GM19372 (cell line): Measurements from ENCODE around the gene FBXO24.

Source experiments
- ATAC-seq: cut with Tn5 transposase; IDR thresholded peaks from one replicate; pipeline ENCODE4 v1.9.1; 2021; ENCODE audit warnings: mild to moderate bottlenecking, low read depth, moderate library complexity; ENCODE audit not compliant: unreplicated experiment

The FBXO24 gene

DNA sequence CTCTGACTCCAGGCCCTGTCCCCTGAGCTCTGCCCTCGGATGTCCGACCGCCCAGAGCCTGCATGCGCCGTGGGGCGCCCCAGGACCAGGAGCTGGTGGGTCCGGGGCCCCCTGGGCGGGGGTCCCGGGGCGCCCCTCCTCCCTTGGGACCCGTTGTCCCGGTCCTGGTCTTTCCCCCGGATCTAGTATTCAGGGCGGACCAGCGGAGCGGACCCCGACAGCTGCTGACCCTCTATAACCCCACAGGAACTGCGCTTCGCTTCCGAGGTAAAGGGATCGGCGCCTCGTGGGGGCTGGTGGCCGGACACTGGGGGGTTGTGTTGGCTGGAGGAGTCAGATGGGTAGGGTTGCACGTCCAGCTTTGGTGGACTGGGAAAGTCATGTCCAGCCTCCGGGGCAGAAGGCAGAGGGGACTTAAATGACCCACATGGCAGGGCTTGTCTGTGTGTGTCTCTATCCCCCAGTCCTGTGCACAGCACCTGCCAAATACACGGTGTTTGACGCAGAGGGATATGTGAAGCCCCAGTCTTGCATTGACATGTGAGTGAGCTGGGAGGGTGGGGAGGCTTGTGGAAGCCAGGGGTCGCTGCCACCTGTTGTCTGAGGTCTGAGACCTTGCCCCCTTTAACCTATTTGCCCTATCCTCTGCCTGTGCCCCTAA lies 26.7 kb downstream of the FBXO24 start:
- ATAC-seq = no peak

DNA sequence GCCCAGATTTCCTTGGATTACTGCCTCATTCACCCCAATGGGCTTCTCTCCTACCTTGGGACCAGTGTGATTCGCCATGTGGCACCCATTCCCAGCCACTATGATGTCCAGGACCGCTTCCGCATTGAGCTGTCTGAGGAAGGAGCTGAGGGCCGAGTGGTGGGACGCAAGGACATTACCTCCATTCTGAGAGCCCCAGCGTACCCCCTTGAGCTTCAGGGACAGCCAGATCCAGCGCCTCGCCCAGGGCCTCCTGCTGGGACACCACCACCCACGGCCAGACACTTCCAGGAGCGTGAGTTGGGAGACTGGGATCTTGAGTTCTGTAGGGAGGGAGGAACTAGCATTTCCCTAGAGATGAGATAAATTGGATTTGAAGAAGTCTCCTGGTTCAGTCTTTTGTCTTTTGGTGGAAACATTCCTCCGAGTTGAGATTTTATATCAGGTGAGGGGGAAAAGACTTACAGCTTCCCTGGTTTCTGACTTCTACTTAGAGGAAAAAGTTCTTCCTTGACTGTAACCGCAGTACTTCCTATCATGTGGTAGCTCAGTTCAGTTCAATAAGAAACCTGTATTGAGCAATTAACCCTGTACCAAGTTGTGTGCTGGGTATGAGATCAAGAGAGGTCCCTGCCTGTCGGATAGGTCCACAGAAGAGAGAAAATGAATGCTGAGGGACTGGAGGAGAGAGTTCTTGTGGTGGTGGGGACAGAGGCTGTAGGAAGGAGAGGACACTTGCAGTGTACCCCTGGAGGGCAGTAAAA lies 27.5 kb downstream of the FBXO24 start:
- no peak for ATAC-seq

DNA sequence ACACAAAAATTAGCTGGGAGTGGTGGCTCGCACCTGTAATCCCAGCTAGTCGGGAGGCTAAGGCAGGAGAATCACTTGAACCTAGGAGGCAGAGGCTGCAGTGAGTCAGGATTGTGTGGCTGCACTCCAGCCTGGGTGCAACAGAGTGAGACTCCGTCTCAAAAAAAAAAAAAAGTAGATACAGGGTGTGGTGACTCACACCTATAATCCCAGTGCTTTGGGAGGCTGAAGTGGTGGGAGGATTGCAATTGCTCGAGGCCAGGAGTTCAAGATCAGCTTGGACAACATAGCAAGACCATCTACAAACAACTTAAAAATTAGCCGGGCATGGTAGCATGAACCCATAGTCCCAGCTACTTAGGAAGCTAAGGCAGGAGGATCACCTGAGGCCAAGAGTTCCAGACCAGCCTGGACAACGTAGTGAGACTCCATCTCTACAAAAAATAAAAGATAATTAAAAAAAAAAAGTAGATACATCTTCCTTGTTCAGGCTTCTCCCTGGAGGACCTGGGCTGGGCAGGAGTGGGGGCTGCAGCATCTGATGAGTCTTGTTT lies 28.3 kb downstream of the FBXO24 start:
- ATAC-seq = no peak

DNA sequence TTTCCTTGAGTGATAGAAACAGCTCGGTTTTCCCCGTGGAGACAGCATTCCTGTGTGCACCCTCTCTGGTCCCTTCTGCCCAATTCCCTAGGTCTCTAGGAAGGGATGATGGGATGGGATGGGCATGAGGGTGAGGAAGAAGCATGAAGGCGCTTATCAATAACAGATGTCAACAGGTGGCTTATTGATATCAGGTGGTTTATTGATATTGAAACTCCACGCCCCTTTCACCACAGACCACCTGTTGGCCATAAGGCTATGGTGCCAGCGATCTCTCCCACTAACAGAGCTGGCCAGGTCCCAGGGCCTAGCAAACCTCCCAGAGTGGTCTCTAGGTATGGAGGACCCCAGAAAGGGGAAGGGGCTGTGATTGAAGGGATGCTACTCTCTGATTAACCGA lies 34.1 kb downstream of the FBXO24 start:
- no peak for ATAC-seq

DNA sequence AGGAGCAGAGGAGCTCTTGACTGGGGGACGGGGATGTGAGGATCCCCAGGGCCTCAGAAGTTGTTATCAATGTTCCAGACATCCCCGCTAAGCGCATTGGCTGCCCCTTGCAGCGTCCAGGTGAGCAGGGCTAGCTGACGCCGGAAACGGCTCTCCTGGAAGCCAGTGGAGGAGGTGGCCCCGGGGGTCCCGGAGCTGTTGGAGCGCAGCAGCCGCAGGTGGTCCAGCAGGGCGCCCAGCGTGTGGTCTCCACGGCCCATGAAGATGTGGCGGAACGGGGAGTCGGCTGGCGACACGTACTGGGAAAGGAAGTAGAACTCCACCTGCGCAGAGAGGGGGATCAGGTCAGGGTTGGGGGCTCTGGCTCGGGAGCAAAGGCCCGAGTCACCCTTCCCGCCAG lies 34.7 kb downstream of the FBXO24 start:
- ATAC-seq = no peak

DNA sequence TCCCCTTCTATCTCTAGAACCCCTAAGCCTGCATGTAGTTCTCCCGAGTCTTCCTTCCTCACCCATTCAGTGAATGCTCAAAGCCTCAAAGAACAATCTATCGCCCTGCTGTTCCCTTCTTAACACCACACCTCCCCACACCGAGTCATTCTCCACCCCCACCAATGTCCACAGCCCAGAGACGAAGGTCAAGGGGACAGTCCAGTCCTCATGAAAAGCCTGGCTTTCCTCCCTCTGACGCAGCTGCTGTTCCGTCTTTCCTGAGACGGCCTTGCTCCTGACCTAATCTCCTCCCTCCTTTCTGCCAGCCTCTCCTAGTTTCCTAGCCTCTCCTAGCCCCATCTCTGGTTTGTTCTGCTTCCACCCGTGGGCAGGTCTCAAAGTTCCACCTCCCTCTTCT lies 35.4 kb downstream of the FBXO24 start:
- ATAC-seq = no peak

DNA sequence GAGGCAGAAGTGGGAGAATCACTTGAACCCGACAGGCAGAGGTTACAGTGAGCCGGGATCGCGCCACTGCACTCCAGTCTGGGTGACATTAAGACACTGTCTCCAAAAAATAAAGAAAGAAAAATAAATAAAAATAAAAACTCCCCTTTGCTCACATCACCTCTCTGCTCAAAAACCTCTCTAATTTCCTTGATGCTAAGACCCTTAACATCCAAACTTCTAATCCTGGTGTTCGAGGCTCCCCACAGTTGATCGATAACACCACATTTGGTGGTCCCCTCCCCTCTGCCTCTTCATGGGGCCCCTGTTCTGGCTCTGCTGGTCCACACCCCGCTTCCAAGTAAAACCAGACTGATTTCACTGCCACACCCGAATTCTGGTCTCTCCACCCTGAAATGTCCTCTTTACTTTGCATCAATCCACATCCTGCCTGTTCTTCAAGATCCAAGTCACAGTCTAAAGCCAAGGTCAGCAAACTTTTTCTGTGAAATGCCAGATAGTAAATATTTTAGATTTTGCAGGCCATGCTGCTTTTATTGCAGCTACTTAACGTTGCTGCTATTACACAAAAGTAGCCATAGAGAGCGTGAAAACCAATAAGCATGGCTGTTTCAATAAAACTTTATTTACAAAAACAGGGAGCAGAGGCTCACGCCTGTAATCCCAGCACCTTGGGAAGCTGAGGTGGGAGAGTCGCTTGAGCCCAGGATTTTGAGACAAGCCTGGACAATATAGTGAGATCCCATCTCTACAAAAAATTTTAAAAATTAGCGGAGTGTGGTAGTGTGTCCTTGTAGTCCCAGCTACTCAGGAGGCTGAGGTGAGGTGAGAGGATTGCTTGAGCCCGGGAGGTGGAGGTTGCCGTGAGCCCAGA lies 38.1 kb downstream of the FBXO24 start:
- ATAC-seq = no peak

DNA sequence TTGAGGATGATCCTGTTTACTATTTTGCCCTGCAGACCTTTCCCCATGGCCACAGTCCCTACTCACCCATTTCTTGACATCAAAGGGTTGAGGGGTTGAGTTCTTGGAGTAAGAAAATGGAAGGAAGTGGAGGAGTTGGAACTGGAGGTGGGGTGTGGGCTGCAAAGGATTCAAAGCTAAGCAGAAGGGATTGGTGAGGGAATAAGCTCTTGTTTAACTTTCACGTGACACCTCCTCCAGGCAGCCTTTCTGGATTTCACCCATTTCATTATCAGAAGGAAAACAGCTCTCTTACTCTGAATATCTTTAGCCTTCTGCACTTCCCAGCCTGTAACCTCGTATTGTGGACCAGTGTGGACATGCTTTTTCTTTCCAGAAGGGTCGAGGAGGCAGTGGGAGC lies 39.9 kb downstream of the FBXO24 start:
- ATAC-seq = no peak

DNA sequence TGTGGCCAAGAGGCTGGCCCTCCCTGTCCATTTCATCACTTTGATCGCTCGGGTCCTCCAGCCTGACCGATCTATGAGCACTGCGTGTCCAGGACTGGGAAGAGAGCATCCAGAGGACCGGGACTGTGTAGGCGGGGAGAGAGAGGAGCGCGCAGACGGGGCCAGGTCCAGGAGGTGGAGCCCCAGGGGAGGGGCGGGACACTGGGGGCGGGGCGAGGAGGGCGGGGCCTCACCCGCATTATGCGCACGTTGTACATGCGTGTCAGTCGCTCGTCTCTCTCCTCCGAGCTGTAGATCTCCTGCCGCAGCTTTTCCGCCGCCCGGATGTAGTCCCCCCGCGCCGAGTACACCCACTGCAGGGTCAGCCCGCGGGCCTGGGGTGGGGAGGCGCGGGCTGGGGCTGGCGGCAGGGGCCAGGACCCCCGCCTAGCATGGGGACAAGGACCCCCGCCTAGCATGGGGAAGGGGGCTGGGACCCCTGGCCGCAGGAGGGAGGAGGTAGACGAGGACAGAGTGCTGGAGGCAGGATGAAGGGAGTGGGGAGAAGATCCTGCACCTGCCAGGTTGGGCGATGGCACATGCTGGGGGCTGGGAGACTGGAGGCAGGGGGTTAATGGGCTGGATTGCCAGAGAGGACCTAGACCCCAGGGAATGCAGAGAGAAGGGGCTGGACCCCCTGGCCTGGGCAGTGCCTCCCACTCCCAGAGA lies 40.6 kb downstream of the FBXO24 start:
- ATAC-seq = peak; percentile 81

DNA sequence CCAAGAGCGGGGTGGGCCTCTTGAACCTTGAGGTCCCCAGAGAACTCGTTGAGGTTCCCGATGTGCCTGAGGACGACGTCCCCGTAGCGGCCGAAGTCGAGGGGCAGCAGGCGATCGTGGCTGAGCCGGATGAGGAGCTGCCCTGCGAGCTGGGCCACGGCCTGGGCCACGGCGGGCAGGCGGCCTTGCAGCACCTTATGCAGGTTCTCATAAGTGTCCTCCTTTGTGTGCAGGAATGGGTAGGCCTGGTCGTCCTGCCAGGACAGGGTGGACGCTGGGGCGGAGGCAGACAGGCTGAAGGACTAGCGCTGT lies 41.1 kb downstream of the FBXO24 start:
- no peak for ATAC-seq

DNA sequence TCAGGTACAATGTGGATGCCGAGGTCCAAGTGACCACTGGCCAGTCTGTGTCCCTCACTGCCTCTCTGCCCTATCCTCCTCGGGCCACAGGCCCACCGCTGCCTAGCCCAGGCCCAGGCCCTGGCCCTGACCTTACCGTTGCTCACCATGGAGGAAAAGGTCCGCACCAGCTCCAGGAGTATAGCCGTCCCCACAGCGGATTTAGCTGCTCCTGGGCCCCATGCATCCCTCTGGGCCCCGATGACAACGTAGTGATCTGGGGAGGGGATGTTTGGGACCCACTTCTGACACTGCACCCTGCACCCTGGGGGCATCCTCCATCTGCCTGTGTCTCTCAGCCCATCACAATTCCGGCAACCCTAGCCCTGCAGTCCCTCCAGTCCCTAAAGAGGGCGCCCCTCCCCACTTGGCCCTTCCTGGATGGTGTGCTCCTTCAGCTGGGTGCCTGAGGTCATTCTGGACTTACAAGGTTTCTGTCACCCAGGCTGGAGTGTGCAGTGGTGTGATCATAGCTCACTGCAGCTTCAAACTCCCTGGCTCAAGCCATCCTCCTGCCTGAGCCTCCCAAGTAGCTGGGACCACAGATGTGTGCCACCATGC lies 43.1 kb downstream of the FBXO24 start:
- no peak for ATAC-seq

DNA sequence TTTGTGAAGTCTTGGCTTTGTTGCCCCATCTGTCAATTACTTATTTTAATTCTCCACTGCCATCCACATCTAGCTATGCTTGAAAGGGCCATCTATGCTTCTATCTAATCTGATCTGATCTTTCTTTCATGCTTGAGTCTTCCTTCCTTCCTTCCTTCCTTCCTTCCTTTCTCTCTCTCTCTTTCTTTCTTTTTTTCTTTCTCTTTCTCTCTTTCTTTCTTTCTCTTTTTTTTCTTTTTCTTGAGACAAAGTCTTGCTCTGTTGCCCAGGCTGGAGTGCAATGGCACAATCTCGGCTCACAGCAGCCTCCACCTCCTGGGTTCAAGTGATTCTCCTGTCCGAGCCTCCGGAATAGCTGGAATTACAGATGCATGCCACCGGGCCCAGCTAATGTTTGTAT lies 43.9 kb downstream of the FBXO24 start:
- no peak for ATAC-seq

DNA sequence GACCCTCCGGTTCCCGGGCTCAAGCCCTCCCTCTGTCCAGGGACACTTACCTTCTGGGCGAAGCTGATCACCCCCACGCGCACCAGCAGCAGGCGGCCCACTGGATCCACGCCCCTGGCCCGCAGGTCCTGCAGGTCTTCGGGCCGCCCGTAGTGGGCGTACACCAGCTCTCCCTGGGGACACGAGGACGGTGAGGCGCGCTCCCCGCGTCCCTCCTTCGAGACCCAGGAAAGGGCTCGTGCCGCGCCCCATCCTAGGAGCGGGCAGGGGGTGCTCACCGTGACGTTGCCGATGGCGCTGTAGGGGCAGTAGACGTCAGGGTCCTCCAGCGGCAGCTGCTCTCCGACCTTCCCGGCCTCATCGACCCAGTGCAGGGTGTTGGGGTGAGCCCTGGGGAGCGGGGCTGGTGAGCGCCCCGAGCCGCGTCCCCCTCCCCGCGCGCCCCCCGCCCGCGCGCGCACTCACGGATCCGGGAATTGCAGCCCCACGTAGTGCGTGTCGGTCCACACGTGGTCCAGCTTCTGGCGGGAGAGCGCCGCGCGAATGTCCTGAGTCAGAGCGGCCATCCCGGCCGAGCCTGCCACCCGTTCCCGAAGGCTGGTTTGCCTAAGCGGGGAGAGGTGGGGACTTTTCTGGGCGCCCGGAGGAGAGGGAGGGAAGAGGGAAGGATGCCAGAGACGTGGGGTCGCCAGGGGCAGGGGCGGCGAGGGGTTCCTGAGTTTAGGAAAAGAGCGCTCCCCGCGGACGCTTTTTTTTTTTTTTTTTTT lies 47.0 kb downstream of the FBXO24 start:
- ATAC-seq = no peak

DNA sequence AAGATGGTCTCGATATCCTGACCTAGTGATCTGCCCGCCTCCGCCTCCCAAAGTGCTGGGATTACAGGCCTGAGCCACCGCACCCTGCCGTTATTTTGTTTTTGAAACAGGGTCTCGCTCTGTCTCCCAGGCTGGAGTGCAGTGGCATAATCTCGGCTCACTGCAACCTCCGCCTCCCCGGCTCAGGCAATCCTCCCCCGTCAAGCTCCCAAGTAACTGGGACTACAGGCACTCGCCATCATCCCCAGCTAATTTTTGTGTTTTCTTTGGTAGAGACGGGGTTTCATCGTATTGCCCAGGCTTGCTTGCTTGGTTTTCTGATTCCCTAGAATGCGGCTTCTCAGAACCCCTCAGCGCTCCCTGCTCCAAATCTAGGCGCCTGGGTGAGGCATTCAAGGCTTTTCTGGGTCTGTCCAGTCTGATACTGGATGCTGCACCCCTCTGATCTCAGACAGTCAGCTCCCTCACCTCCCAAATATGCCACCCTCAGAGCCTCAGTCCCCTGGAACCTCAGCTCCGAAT lies 53.9 kb downstream of the FBXO24 start:
- no peak for ATAC-seq

DNA sequence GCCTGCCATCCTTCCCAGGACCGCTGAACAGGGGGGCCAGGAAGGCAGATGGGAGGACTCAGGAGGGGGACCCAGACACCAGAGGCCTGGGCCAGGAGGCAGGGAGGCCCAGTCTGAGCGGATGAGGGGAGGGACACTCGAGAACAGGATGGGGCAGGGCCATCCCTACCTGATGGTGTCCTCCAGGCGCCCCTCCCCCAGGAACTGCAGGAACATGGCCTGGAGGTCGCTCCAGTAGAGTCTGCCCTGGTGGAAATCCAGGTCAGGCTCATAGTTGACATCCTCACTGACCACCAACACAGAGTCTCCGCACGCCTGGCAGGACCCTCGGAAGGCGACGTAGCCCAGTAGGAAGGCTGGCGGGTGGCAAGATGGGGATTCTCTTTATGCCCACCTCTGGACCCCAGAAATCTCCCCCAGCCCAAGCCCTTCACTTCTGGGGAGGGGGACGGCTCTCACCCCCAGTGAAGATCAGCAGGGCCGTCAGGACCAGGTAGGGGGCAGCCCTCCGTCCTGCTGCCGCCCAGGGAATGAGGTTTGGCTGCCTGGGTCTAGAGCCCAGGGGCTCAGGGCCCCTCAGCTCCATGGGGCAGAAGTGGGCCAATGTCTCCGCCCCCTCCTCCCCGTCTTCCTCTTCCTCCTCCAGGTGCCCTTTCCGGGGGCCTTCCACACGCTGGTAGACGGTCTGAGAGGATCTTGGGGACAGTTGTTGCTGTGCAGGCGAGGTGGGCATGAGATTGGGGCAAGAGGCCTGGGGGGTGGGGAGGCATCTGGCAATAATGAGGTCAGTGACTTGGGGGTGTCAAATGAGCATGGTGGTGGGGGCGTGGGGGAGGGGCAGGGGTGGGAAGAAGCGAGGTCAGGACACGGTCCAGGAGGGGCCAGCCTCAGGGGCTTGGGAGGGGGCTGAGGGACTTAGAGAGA lies 54.7 kb downstream of the FBXO24 start:
- no peak for ATAC-seq

DNA sequence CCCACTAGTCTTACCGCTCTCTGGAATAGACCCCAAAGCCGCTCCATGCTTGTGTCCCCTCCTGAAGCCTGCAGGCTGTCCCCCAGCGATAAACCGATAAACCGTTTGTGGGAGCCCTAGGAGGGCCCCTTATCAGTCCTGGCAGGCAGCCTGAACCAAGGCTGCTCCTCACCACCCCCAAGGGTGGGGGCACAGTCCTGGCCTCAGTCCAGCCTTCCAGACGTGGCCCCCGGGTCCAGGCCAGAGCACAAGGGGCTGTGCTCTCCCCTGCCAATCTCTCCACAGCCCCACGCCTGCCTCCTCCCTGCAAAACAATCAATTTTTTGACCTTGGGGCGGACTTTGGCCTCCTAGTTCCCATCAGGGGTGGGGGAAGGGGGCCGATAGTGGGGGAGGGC lies 55.3 kb downstream of the FBXO24 start, which contains the start of gene TFR2:
TSS of gene TFR2 (minus strand) at position 90 of the 397 bp plus-strand sequence. CDS start at position 47, 43 bp downstream.
- no peak for ATAC-seq

DNA sequence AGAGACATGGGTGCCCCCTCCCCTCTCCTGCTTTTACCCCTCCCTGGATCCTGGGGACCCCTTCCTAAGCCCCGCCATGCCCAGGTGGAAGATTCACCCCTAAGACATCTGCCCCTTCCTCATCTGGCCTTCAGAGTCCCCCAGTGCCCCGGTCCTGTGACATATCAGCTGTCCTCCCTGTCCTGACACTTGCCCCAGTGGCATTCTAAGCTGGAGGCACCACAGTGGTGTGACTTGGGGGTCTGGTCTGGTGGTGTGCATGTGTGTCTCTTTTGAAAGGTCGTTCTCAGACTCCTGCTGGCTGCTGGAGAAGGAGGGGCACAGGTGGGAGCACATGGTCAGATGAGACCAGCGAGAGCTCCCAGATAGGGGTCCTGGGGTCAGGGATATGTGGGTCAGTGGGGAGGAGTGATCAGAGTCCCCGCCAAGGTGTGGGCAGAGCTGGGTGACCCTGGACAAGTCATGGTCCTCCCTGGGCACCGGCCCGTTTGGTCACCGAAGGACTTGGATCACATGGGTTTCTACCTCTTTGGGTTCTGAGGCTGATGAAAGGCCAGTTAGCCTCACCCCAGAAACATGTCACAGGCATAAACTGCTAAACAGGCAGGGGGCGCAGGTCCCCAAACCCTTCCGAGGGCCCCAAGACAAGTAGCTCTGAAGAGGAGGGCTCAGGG lies 55.9 kb downstream of the FBXO24 start:
- ATAC-seq = no peak

DNA sequence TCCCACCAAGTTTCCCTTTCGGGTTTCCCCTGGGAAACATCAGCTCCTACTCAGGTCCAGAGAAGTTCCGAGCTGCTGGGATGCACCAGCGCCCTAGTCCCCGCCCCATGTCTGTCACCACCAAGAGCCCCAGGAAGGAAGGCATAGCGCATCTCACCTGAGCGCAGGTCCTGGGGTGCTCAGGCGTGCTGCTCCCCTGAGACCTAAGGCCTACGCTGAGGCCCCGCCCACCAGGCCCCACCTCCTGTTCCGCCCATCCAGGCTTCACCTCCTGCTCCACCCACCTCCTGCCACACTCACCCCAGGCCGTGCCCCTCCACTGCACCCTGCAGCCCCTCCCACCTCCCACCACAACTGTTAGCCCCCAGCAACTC lies 56.4 kb downstream of the FBXO24 start:
- no peak for ATAC-seq
